ENCODE results near the gene DOK4.

DOK4 gene

DNA sequence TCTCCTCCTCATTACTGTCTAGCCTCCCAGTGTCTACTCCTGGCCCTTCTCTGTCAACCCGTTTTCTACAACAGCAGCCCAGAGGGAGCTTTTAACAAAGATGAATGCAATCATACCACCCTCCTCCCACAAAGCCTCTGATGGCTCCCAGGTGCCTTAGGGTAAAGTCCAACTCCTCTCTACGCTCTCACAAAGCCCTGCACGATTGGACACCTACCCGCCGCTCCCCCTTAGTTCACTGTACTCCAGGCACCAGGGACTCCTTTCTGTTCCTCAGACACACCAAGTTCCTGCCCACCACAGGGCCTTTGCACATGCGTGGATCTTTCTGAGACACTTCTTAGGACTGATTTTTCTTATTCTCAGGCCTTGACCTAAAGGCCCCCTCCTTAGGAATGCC is 32.6 kb upstream of the DOK4 start:
- DNase-seq = no peak

DNA sequence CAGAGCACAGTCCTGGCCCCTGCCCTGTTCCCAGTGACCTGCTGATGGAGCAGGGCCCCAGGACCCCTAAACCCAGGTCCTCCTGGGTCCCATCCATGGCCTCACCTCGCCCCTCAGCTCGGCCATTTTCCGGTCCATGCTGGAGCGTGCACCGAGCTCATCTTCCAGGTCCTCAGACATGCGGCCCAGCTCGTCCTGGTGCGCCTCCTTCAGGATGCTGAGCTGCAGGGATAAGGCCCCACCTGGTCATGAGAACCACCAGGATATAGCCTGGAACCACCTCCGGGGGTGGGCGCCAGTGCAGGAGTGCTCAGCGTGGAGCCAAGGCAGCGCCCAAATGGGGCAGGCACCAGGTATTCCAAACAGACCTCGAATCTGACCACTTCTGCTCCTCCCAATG is 32.2 kb upstream of the DOK4 start:
- DNase-seq = no peak

DNA sequence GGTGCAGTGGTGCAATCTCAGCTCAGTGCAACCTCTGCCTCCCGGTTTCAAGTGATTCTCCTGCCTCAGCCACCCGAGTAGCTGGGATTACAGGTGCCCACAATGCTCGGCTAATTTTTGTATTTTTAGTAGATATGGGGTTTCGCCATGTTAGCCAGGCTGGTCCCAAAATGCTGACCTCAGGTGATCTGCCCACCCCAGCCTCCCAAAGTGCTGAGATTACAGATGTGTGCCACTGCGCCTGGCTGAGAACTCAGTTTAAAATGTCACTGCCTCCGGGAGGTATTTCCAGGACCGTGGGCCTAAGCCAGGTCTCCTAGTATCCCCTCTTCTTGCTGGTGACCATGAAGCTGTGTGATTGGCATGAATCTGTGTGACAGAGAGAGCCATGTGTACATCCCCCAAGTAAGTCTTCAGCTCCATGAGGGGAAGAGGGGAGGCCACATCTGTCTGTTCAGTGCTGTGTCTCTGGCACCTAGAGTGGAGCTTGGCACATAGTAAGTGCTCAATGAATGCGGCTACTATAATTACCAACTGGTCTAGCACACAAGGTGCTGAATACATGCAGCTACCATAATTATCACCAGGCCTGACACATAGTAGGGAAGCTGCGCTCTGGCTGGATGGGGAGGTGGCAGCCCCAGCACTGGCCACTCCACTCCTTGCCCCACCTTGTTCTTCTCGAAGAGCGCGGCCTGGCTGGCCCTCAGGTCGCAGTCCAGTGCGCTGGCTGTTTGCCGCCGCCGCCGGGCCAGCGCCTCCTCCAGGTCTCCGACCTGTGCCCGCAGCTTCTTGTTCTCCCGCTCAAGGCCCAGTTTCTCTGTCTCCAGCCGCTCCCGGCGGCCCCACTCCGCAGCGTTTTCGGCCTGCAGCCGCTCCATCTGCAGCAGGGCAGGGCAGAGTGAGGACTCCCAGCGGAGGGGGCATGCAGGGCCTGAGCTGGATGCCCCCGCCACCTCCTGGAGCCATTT is 31.4 kb upstream of the DOK4 start:
- DNase-seq = no peak

DNA sequence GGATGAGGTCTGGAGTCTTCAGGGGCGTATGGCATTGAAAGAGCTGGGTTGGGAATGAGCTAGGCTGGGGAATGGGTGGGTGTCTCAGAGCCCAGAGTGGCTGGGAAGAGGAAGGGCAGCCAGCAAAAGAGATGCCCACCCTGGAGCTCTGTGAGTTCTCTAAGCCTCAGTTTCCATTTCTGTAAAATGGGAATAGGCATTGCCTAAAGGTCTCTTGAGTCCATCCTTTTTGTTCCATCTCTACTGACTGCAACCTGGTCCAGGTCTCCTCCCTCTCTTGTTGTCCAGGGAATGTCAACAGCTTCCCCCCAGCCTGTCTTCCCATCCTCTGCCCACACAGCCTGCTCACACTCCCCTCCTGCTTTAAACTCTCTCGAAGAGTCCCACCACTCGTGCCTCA is 30.5 kb upstream of the DOK4 start:
- DNase-seq = no peak

- DNase-seq = no peak
Observed at GRCh38 chr16:57516176-57516725, 30.0 kb upstream of the DOK4 start.

DNA sequence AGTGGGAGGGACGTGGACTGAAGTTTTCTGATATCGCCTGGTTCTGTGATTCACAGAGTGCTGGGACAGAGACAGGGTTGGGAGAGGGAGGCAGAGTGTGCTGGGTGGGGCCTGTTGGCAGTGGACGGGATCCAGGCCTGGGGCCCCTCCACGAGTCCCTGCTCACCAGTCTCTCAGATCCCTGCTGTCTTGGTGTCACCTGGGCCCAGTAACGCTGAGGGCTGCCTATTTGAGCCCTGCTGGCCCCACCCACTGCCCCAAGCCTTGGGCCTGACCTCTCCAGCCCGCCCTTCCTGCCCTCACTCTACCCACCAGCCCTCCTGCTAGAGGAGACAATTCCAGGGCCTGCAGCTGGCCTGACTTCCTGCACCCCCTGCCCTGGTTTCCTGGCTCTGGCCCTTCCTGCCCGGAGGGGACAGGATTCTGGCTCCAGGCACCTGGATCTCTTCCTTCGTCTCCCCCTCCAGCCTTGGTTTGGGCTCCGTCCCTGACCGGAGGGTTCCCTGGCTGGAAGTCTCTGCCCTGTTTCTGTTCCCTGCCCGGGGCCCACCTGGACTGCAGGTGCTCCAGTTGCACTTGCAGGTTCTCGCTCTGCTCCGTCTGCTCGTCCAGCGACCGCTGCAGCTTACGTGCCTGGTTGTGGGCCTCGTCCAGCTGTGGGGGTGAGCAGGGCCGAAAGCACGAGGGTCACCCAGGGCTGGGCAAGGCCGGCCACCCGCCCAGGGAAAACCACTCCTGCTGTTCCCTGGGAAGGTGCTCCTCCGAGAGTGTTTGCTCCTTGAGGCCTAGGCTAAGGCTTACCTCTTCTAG is 28.7 kb upstream of the DOK4 start:
- no peak for DNase-seq

DNA sequence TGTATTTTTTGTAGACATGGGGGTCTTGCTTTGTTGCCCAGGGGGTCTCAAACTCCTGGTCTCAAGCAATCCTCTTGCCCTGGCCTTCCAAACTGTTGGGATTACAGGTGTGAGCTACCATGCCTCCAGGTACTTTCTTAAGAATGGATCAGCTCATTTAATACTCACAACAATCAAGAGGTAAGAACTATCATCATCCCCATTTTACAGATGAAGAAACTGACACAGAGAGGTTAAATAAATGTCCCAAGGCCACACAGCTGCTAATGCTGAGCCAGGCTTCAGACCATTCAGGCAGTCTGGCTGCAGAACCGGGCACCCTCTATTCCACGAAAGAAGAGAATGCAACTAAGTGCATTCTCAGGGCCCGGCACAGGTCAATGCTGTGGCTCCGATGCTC is 28.1 kb upstream of the DOK4 start:
- DNase-seq = no peak

GRCh38 chr16:57513371-57514102 is 27.2 kb upstream of the DOK4 start:
- DNase-seq = no peak

GRCh38 chr16:57512296-57513001 is 26.2 kb upstream of the DOK4 start:
- no peak for DNase-seq

DNA sequence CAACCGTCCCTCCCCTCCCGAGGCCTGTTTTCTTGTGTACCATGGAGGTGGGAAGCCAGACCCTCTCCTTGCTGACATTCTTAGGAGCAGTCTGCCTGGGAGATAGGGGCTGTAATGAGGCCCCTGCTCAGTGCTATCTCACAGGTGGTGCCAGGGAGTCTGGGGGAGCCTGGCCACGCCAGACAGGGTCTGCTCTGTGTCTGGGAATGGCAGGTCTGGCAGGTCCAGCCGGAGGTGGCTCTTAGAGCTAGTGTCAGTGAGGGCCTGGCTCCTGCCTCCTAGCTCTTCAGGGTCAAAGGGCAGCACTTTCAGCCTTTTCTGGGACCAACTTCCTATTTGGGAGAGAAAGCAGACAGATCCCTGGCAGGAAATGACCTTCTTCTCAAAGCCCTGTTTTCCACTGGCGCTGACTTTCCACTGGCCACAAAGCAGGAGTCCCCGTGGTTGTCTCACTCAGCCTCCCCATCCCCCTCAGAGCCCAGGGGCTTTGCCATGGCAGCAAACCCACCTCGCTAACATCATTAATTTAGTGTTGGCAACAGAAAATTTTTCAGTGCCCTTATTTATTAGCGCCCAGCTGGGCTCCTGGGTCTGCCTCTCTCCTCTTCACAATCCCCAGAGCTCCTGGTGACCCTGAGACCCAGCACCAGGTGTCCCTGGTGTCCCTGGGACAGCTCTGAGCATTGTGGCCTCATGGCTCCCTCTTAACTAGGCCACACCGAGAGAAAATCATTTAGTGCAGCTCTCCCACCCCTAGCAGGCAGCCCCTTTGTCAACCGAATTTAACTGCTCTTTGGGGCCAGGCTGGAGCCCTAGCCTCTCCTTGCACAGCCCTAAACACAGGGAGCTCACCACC is 24.0 kb upstream of the DOK4 start:
- no peak for DNase-seq

GRCh38 chr16:57509231-57509923 is 23.1 kb upstream of the DOK4 start:
- no peak for DNase-seq

- DNase-seq = no peak
Observed at GRCh38 chr16:57508035-57508425, 21.7 kb upstream of the DOK4 start.

DNA sequence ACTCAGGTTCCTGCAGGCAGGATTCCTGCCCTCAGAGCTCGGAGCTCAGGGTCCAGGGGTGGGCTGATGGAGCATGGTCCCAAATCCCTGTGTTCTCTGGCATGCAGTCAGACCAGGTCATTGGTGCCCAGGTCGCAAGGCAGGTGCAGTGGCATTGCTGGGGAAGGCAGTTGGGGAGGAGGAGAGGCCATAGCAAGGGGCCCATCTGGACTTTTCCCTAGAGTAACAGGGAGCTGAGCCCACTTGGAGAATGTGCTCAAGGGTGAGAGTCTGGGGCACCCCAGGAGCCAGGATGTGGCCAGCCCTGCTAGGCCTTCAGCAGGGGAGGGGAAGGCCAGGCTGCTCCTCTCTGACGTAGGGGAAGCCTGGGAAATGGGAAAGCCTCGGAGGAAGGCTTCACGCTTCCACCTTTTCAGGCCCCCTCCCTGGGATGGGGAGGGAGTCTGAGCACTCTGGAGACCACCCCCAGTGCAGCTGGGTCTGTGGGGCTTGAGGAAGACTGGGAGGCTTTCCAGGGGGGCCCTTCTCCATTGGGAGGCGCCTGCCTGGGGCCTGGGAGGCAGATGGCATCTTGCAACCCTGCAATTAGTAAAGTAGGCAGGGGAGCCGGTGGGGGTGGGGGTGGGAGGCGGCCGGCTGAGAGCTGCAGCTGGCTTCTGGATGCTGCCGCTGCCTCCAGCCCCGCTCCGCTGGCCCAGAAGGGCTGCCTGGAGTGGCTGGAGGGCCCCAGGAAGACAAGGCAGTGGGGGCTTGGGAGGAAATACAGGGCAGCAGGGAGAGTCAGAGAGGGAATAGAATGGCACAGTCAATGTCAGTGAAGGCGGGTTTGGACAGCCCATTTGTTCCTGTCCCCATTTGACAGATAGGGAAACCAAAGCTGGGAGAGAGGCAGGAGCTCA is 21.1 kb upstream of the DOK4 start:
- DNase-seq = no peak

- no peak for DNase-seq
Observed at GRCh38 chr16:57505169-57505568, 18.9 kb upstream of the DOK4 start.

GRCh38 chr16:57504491-57504890 is 18.2 kb upstream of the DOK4 start:
- no peak for DNase-seq

- DNase-seq = no peak
Observed at GRCh38 chr16:57504001-57504400, 17.7 kb upstream of the DOK4 start.

- DNase-seq = peak; percentile 41
Observed at GRCh38 chr16:57503366-57503765, 17.1 kb upstream of the DOK4 start.

DNA sequence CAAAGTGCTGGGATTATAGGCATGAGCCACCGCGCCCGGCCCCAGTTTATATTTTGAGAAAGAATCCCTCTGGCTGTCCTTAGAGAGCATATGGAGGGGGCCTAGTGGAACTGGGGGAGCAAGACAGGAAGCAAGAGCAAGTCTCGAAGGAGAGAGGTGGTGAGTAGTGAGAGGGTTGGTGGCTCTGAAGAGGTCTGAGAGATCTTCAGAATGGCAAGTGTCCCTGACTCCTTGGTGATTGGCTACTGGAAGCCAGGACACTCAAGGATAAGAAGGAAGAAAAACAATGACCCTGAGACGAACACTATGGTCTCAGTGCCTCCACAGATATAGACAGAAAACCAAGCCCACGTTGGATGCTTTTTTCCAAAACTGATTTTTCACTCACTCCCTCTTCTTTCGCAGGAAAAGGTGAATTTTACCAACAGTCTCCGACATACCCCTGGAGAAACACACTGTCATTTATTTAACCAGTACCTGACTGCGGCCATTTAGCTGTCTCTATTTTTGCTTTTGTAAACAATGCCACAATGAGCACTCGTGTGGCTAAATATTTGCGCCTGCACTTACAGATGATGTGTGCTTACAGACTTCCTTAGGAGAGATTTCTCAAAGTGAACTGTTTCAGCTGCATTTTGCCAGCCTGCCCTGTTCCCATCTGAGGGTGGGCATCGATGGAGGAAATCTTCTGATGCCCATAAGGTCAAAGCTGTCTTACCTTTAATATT is 15.9 kb upstream of the DOK4 start:
- DNase-seq = peak; percentile 57

- no peak for DNase-seq
Observed at GRCh38 chr16:57501492-57501891, 15.2 kb upstream of the DOK4 start.
